IMR-90 (cell line): Measurements from ENCODE around the gene PHF20. TPM values are rescaled to one million over a fixed set of nuclear protein-coding genes. Genes with fewer than 3 reads are reported as not detected.
A peak's percentile ranks its signal among the peaks of the same experiment; 100 is the strongest.

Experiments used
- ATAC-seq: fragments of 200-7000 bp; cut with Tn5 transposase; 2 replicates; pipeline ENCODE4 v1.9.1; 2020; ENCODE audit warnings: low read depth, mild to moderate bottlenecking, moderate library complexity
- BruUV-seq: library from RNA; stranded (reverse); fragments of 400-500 nt; replicated peaks from 2 replicates; lab custom pipeline; 2021; lab: Mats Ljungman, UMichigan
- CTCF ChIA-PET: fragments of 300-600 bp; formaldehyde crosslinking; extraction: SDS; loops from one replicate; lab custom pipeline; 2021; ENCODE audit warnings: antibody characterized with exemption; lab: Yijun Ruan, JAX
- POLR2A ChIA-PET: fragments of 300-600 bp; sonication (Branson Sonifier 250); formaldehyde crosslinking; loops from one replicate; lab custom pipeline; 2022; ENCODE audit warnings: antibody characterized with exemption; ENCODE audit not compliant: unreplicated experiment; lab: Charles Lee
- DNase-seq: peaks from one replicate; pipeline ENCODE4 v3.0.0; 2013
- H2AFZ ChIP-seq: replicated peaks from 2 replicates; pipeline ENCODE3; 2013; ENCODE audit warnings: low read length, mild to moderate bottlenecking; ENCODE audit not compliant: poor library complexity
- H2AK5ac ChIP-seq: 2 replicates; pipeline ENCODE4 v1.6.1; 2013; ENCODE audit warnings: low read depth, low read length, inconsistent platforms
- H2AK9ac ChIP-seq: replicated peaks from 2 replicates; pipeline ENCODE3; 2013; ENCODE audit warnings: mild to moderate bottlenecking, low read depth, low read length, moderate library complexity; ENCODE audit not compliant: poor library complexity
- H2BK120ac ChIP-seq: 2 replicates; pipeline ENCODE4 v1.6.1; 2013; ENCODE audit warnings: low read depth, low read length, inconsistent platforms
- H2BK15ac ChIP-seq: 3 replicates; pipeline ENCODE4 v1.6.1; 2013; ENCODE audit warnings: low read depth, low read length, inconsistent platforms
- H2BK20ac ChIP-seq: 2 replicates; pipeline ENCODE4 v1.6.1; 2013; ENCODE audit warnings: low read depth, mild to moderate bottlenecking, inconsistent platforms, low read length, moderate library complexity
- H2BK5ac ChIP-seq: 2 replicates; pipeline ENCODE4 v1.6.1; 2013; ENCODE audit warnings: mild to moderate bottlenecking, low read depth, low read length, inconsistent platforms; ENCODE audit not compliant: poor library complexity, severe bottlenecking
- H3K14ac ChIP-seq: replicated peaks from 2 replicates; pipeline ENCODE4 v1.6.1; 2013; ENCODE audit warnings: low read depth, low read length, inconsistent platforms
- H3K18ac ChIP-seq: 2 replicates; pipeline ENCODE4 v1.6.1; 2013; ENCODE audit warnings: low read depth, low read length, control low read depth
- H3K23ac ChIP-seq: 2 replicates; pipeline ENCODE4 v1.6.1; 2013; ENCODE audit warnings: low read depth, low read length, inconsistent platforms
- H3K27ac ChIP-seq: 2 replicates; pipeline ENCODE4 v1.5.1; 2013; ENCODE audit warnings: mild to moderate bottlenecking, control low read depth, low read length; ENCODE audit not compliant: insufficient read depth
- H3K27me3 ChIP-seq: 2 replicates; pipeline ENCODE4 v1.6.1; 2013; ENCODE audit warnings: low read length; ENCODE audit not compliant: control insufficient read depth, insufficient read depth
- H3K36me3 ChIP-seq: 2 replicates; pipeline ENCODE4 v1.6.1; 2013; ENCODE audit warnings: low read length, mixed read lengths; ENCODE audit not compliant: control insufficient read depth, insufficient read depth
- H3K4ac ChIP-seq: 2 replicates; pipeline ENCODE4 v1.6.1; 2013; ENCODE audit warnings: low read depth, low read length, inconsistent platforms
- H3K4me1 ChIP-seq: 2 replicates; pipeline ENCODE4 v1.6.1; 2013; ENCODE audit warnings: low read length, mixed read lengths; ENCODE audit not compliant: control insufficient read depth, insufficient read depth
- H3K4me2 ChIP-seq: 2 replicates; pipeline ENCODE4 v1.6.1; 2013; ENCODE audit warnings: low read depth, mild to moderate bottlenecking, control low read depth, low read length, moderate library complexity
- H3K4me3 ChIP-seq: 2 replicates; pipeline ENCODE4 v1.5.1; 2013; ENCODE audit warnings: low read depth, mild to moderate bottlenecking, control low read depth, low read length, moderate library complexity; ENCODE audit not compliant: insufficient read depth
- H3K56ac ChIP-seq: 2 replicates; pipeline ENCODE4 v1.6.1; 2013; ENCODE audit warnings: low read length, inconsistent platforms; ENCODE audit not compliant: insufficient read depth; ENCODE audit errors: extremely low read depth
- H3K79me1 ChIP-seq, 2 experiments: 2 replicates each; pipeline ENCODE4 v1.6.1; 2013; ENCODE audit warnings: low read length in 2 of 2, inconsistent platforms in 1 of 2, low read depth in 1 of 2
- H3K9ac ChIP-seq: 2 replicates; pipeline ENCODE4 v1.6.1; 2013; ENCODE audit warnings: low read depth, low read length, control low read depth
- H3K9me1 ChIP-seq: 2 replicates; pipeline ENCODE4 v1.6.1; 2013; ENCODE audit warnings: low read length, inconsistent platforms; ENCODE audit not compliant: insufficient read depth
- H3K9me3 ChIP-seq: 2 replicates; pipeline ENCODE4 v1.6.1; 2013; ENCODE audit warnings: low read length; ENCODE audit not compliant: control insufficient read depth, insufficient read depth
- H4K20me1 ChIP-seq: 2 replicates; pipeline ENCODE4 v1.6.1; 2013; ENCODE audit warnings: low read length, inconsistent platforms; ENCODE audit not compliant: insufficient read depth
- H4K5ac ChIP-seq: 2 replicates; pipeline ENCODE4 v1.6.1; 2013; ENCODE audit warnings: mild to moderate bottlenecking, low read depth, low read length, control low read depth
- H4K8ac ChIP-seq, 2 experiments: 2 replicates each; pipeline ENCODE4 v1.6.1; 2013; ENCODE audit warnings: low read depth in 2 of 2, low read length in 2 of 2, control low read depth in 1 of 2, inconsistent platforms in 1 of 2
- H4K91ac ChIP-seq: 2 replicates; pipeline ENCODE4 v1.6.1; 2013; ENCODE audit warnings: low read depth, low read length, inconsistent platforms; ENCODE audit not compliant: insufficient read depth
- CEBPB ChIP-seq: IDR thresholded peaks from 2 replicates; pipeline ENCODE4 v1.6.1; 2012; ENCODE audit warnings: low read depth, low read length, improper control_type of control experiment
- MAFK ChIP-seq: IDR thresholded peaks from 2 replicates; pipeline ENCODE4 v1.6.1; 2012; ENCODE audit warnings: low read depth, low read length, improper control_type of control experiment
- MAZ ChIP-seq: IDR thresholded peaks from 2 replicates; pipeline ENCODE4 v1.6.1; 2012; ENCODE audit warnings: low read depth, mild to moderate bottlenecking, low read length, improper control_type of control experiment, moderate library complexity, borderline replicate concordance
- MXI1 ChIP-seq: IDR thresholded peaks from 2 replicates; pipeline ENCODE4 v1.6.1; 2012; ENCODE audit warnings: low read depth, mild to moderate bottlenecking, low read length, moderate library complexity, borderline replicate concordance
- NFE2L2 ChIP-seq: fragments of 150-350 bp; IDR thresholded peaks from 2 replicates; pipeline ENCODE4 v1.6.1; 2016; ENCODE audit warnings: low read depth, mild to moderate bottlenecking, low read length
- RAD21 ChIP-seq: IDR thresholded peaks from 2 replicates; pipeline ENCODE4 v1.6.1; 2012; ENCODE audit warnings: low read length, improper control_type of control experiment
- RCOR1 ChIP-seq: IDR thresholded peaks from 2 replicates; pipeline ENCODE4 v1.6.1; 2012; ENCODE audit warnings: mild to moderate bottlenecking, low read length, improper control_type of control experiment; ENCODE audit not compliant: insufficient replicate concordance
- RFX5 ChIP-seq: IDR thresholded peaks from 2 replicates; pipeline ENCODE4 v1.8.0; 2012; ENCODE audit warnings: low read depth, mild to moderate bottlenecking, low read length, moderate library complexity
- SMC3 ChIP-seq: fragments of 150-350 bp; IDR thresholded peaks from 2 replicates; pipeline ENCODE4 v1.6.1; 2016; ENCODE audit warnings: low read depth, mild to moderate bottlenecking, antibody characterized with exemption, low read length, moderate library complexity
- USF2 ChIP-seq: fragments of 150-350 bp; IDR thresholded peaks from 2 replicates; pipeline ENCODE4 v1.6.1; 2017; ENCODE audit warnings: mild to moderate bottlenecking, antibody characterized with exemption, low read length, low read depth
- WGBS, 2 experiments: methylation state at CpG; one replicate each; pipeline versions ENCODE4 v1.1.5 to v1.1.7; 2013; ENCODE audit warnings: missing lambda C conversion rate in 2 of 2; ENCODE audit not compliant: insufficient read length in 1 of 2; ENCODE audit errors: extremely low coverage in 2 of 2; 5-methylcytosine and 5-hydroxymethylcytosine counted together
- dilution Hi-C: fragments of 300-500 bp; cut with HindIII; formaldehyde crosslinking; loops from one replicate; pipeline ENCODE4 v1.14.3; 2018; ENCODE audit warnings: low sequenced_read_pairs; ENCODE audit not compliant: unreplicated experiment
- in situ Hi-C: fragments of 300-500 bp; cut with MboI; formaldehyde crosslinking; loops from 3 replicates; pipeline ENCODE4 v1.14.3; 2019; ENCODE audit warnings: low sequenced_read_pairs, inconsistent platforms, mixed read lengths
- intact Hi-C: fragments of 100-400 bp; cut with micrococcal nuclease; formaldehyde crosslinking; loops from 2 replicates; pipeline ENCODE4 v1.10.0; 2022
- polyA plus RNA-seq, 3 experiments: library from polyadenylated mRNA; depleted of rRNA; stranded (reverse); fragments of >200 nt; gene quantifications; 2 replicates each; pipeline ENCODE4 v1.2.3, GENCODE V29; 2012; ENCODE audit warnings: low replicate concordance in 1 of 3
- total RNA-seq: library from RNA; depleted of rRNA; stranded (reverse); fragments of >200 nt; gene quantifications from 2 replicates; pipeline ENCODE4 v1.2.3, GENCODE V29; 2012
- TF ChIP-seq, protein P1 (sequence below): conservative IDR thresholded peaks from 2 replicates; pipeline ENCODE4 v1.5.1; 2012; ENCODE audit warnings: mild to moderate bottlenecking, low read depth, low read length, improper control_type of control experiment
- TF ChIP-seq, protein P2 (sequence below): fragments of 150-350 bp; IDR thresholded peaks from 2 replicates; pipeline ENCODE4 v1.6.1; 2016; ENCODE audit warnings: low read depth, mild to moderate bottlenecking, low read length, moderate library complexity, borderline replicate concordance

PHF20 gene
- total and polyA plus RNA-seq, 2 of the 4 experiments (the other 2 are of a cell fraction): 22.0 to 22.5 TPM

DNA sequence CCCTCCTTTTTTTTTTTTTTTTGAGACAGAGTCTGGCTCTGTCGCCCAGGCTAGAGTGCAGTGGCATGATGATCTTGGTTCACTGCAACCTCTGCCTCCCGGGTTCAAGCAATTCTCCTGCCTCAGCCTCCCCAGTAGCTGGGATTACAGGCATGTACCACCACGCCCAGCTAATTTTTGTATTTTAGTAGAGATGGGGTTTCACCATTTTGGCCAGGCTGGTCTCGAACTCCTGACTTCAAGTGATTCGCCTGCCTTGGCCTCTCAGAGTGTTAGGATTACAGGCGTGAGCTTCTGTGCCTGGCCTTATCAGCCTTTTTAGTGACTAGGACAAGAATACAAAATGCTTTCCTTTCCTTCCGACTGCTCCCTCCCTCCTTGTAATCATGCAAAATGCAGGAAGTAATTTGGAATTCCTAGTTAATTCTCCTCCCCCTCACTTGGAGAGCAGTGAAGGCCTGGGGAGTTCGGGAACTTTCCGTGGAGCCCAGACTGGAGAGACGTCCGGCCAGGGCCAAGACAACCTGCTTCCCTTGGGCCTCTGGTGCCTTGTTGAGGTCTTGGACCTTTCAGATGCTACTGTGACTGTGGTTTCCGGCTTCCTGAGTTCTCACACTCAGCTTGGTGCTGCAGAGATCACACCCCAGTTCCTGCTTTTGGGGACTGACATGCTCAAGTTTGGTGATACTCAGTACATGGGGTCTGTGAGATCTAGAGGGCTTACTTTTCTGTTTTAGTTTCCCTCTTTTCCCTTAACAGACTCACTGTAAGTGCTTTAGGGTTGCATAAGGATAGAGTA, 3.9 kb upstream of the PHF20 start:
- no peak overlapping the region for H3K4me2 ChIP-seq
- intact Hi-C loops: loop anchor here (2.0 kb wide), 1 partner anchor 25 kb away; the partner anchor contains the start of gene RBM39
- peak overlapping the region; percentile 90 for H3K14ac ChIP-seq
- dilution Hi-C loops: no loop called here
- peak overlapping the region; percentile 81 for H2BK120ac ChIP-seq
- no peaks in the 10 kb centered on the region for H3K27me3 ChIP-seq
- TF ChIP-seq, protein P1, sequence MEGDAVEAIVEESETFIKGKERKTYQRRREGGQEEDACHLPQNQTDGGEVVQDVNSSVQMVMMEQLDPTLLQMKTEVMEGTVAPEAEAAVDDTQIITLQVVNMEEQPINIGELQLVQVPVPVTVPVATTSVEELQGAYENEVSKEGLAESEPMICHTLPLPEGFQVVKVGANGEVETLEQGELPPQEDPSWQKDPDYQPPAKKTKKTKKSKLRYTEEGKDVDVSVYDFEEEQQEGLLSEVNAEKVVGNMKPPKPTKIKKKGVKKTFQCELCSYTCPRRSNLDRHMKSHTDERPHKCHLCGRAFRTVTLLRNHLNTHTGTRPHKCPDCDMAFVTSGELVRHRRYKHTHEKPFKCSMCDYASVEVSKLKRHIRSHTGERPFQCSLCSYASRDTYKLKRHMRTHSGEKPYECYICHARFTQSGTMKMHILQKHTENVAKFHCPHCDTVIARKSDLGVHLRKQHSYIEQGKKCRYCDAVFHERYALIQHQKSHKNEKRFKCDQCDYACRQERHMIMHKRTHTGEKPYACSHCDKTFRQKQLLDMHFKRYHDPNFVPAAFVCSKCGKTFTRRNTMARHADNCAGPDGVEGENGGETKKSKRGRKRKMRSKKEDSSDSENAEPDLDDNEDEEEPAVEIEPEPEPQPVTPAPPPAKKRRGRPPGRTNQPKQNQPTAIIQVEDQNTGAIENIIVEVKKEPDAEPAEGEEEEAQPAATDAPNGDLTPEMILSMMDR: no peak
- no peak for TF ChIP-seq RCOR1
- TF ChIP-seq USF2: no peak
- TF ChIP-seq MAFK: no peak
- TF ChIP-seq, protein P2, sequence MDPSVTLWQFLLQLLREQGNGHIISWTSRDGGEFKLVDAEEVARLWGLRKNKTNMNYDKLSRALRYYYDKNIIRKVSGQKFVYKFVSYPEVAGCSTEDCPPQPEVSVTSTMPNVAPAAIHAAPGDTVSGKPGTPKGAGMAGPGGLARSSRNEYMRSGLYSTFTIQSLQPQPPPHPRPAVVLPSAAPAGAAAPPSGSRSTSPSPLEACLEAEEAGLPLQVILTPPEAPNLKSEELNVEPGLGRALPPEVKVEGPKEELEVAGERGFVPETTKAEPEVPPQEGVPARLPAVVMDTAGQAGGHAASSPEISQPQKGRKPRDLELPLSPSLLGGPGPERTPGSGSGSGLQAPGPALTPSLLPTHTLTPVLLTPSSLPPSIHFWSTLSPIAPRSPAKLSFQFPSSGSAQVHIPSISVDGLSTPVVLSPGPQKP: no peak
- TF ChIP-seq RFX5: no peak
- TF ChIP-seq SMC3: no peak
- TF ChIP-seq MXI1: no peak
- no peak for TF ChIP-seq MAZ
- no peak for TF ChIP-seq RAD21
- no peak for TF ChIP-seq CEBPB
- no peak for TF ChIP-seq NFE2L2
- peaks cover 6% of the 10 kb centered on the region; the same call in 1 of the 2 replicates for H3K9me1 ChIP-seq
- H2BK5ac ChIP-seq: peak overlapping the region; percentile 84
- peak overlapping the region; percentile 88 for H3K4ac ChIP-seq
- in situ Hi-C loops: loop anchor here (25.0 kb wide), 1 partner anchor 369 kb away; no protein-coding TSS in a partner anchor
- peak overlapping the region; percentile 8 for H3K9ac ChIP-seq
- peak overlapping the region; percentile 4 for H2AK9ac ChIP-seq
- peak overlapping the region; percentile 60 for H2AK5ac ChIP-seq
- H4K8ac ChIP-seq: peak overlapping the region; percentile 67 to 81
- DNase-seq (no peak), ATAC-seq (no peak)
- H3K18ac ChIP-seq: peak overlapping the region; percentile 45
- POLR2A ChIA-PET: interaction anchor here (0.6 to 1.9 kb wide), 2 partner anchors 26 to 59 kb away, joined by 9 to 13 read pairs; partner anchors contain the start of gene RBM39
- BruUV-seq: no TSS peak
- no peaks in the 10 kb centered on the region for H3K36me3 ChIP-seq
- H3K23ac ChIP-seq: peak overlapping the region; percentile 80; the same call in 1 of the 2 replicates
- no peak overlapping the region for H3K56ac ChIP-seq
- no peak overlapping the region for H3K4me3 ChIP-seq
- peak overlapping the region; percentile 48 for H4K5ac ChIP-seq
- WGBS, 2 experiments: 70% methylated on average over 2 of the region's 12 CpGs; no CpG with 5 or more reads in 1 of the 2 experiments
- CTCF ChIA-PET: interaction anchor here (0.6 kb wide), 1 partner anchor 128 kb away, joined by 4 read pairs; no protein-coding TSS in a partner anchor
- H4K20me1 ChIP-seq: no peaks in the 10 kb centered on the region
- no peaks in the 10 kb centered on the region for H3K9me3 ChIP-seq
- peak overlapping the region; percentile 91 for H2AFZ ChIP-seq
- peak overlapping the region; percentile 71 for H3K27ac ChIP-seq
- peaks cover 13 to 20% of the 10 kb centered on the region in 2 experiments for H3K79me1 ChIP-seq
- H3K4me1 ChIP-seq: peaks cover 12% of the 10 kb centered on the region
- H2BK20ac ChIP-seq: peak overlapping the region; percentile 78; the same call in 1 of the 2 replicates
- peak overlapping the region; percentile 54; the same call in 2 of the 3 replicates for H2BK15ac ChIP-seq
- H4K91ac ChIP-seq: peak overlapping the region; percentile 61
